Vagina (tissue), 2 donors: ENCODE measurements around the gene ENTHD1. TPM values are rescaled to one million over a fixed set of nuclear protein-coding genes. Genes with fewer than 3 reads are reported as not detected.

Experiments used
- DNase-seq, 2 donors: peaks; one replicate each; pipeline ENCODE4 v3.0.0-alpha.2; 2017; ENCODE audit errors: extremely low spot score in 2 of 2
- H3K27ac ChIP-seq: fragments of 200-600 bp; sonication (generic); one replicate; pipeline ENCODE4 v1.5.1; 2019
- H3K27me3 ChIP-seq: fragments of 200-600 bp; sonication (generic); one replicate; pipeline ENCODE4 v1.5.1; 2019
- H3K36me3 ChIP-seq, 2 donors: fragments of 200-600 bp; sonication (generic); one replicate each; pipeline ENCODE4 v1.5.1; 2017 to 2019
- H3K4me1 ChIP-seq: fragments of 200-600 bp; sonication (generic); one replicate; pipeline ENCODE4 v1.5.1; 2019
- H3K4me3 ChIP-seq, 2 donors: fragments of 200-600 bp; sonication (generic); 1 replicate in 1 of 2; 2 replicates in 1 of 2; pipeline ENCODE4 v1.5.1; 2016 to 2019
- H3K9me3 ChIP-seq: fragments of 200-600 bp; sonication (generic); one replicate; pipeline ENCODE4 v1.5.1; 2019
- POLR2A ChIP-seq, 2 donors: fragments of 450-650 bp; IDR thresholded peaks; one replicate each; pipeline ENCODE4 v1.6.1; 2017; ENCODE audit warnings: antibody characterized with exemption in 2 of 2, mild to moderate bottlenecking in 2 of 2, moderate library complexity in 2 of 2
- POLR2AphosphoS5 ChIP-seq, 2 donors: sonication (generic); formaldehyde crosslinking; IDR thresholded peaks; one replicate each; pipeline ENCODE4 v1.9.0; 2017; ENCODE audit warnings: antibody characterized with exemption in 2 of 2, mild to moderate bottlenecking in 2 of 2, low read depth in 1 of 2; ENCODE audit not compliant: insufficient read depth in 1 of 2
- intact Hi-C: fragments of 100-400 bp; cut with DNase I; formaldehyde crosslinking; loops from one replicate; pipeline ENCODE4 v1.15.1; 2023
- total RNA-seq: library from RNA; depleted of rRNA; stranded (reverse); fragments of >200 nt; gene quantifications from one replicate; pipeline ENCODE4 v1.2.3, GENCODE V29; 2016
- TF ChIP-seq, protein P1 (sequence below), 3 experiments: fragments of 450-650 bp in 2 of 3; fragments of 200-600 bp in 1 of 3; sonication (generic) in 1 of 3; IDR thresholded peaks; one replicate each; pipeline ENCODE4 v1.5.1; 2017 to 2019; ENCODE audit warnings: antibody characterized with exemption in 3 of 3, mild to moderate bottlenecking in 2 of 3, moderate library complexity in 2 of 3

Gene ENTHD1
- total RNA-seq, 1 donor from 2014 or later: not detected

DNA sequence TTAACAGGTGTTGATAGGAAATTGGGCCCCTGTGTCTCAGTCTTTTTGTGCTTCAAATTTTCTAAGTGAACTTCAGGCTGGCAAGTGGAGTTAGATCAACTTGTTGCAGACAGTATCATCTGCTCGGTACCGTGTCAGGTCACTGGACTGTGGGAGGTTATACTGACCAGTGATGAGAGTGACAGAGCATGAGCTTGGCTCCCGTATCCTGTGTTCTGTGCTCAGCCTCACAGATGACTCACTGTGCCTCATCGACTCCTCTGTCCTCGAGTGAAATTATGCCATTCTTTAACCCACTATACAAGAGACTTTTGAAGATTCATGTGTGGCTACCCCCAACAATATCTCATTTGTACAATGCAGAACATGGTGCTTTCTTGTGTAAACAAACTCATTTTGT is 15.2 kb upstream of the ENTHD1 start:
- no peak overlapping the region for H3K27ac ChIP-seq
- H3K4me1 ChIP-seq: no peaks in the 10 kb centered on the region
- H3K27me3 ChIP-seq: no peaks in the 10 kb centered on the region
- no peak for DNase-seq
- no peak for TF ChIP-seq POLR2A (IDR thresholded peaks at IDR 0.05)
- TF ChIP-seq, protein P1, sequence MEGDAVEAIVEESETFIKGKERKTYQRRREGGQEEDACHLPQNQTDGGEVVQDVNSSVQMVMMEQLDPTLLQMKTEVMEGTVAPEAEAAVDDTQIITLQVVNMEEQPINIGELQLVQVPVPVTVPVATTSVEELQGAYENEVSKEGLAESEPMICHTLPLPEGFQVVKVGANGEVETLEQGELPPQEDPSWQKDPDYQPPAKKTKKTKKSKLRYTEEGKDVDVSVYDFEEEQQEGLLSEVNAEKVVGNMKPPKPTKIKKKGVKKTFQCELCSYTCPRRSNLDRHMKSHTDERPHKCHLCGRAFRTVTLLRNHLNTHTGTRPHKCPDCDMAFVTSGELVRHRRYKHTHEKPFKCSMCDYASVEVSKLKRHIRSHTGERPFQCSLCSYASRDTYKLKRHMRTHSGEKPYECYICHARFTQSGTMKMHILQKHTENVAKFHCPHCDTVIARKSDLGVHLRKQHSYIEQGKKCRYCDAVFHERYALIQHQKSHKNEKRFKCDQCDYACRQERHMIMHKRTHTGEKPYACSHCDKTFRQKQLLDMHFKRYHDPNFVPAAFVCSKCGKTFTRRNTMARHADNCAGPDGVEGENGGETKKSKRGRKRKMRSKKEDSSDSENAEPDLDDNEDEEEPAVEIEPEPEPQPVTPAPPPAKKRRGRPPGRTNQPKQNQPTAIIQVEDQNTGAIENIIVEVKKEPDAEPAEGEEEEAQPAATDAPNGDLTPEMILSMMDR (IDR thresholded peaks at IDR 0.05): no peak
- TF ChIP-seq POLR2AphosphoS5 (IDR thresholded peaks at IDR 0.05; ENCODE audit: insufficient read depth in 1 of 2, low read depth in 1 of 2): no peak
- no peaks in the 10 kb centered on the region for H3K9me3 ChIP-seq
- H3K36me3 ChIP-seq: no peaks in the 10 kb centered on the region
- no peak overlapping the region for H3K4me3 ChIP-seq
- intact Hi-C loops: no loop called here

DNA sequence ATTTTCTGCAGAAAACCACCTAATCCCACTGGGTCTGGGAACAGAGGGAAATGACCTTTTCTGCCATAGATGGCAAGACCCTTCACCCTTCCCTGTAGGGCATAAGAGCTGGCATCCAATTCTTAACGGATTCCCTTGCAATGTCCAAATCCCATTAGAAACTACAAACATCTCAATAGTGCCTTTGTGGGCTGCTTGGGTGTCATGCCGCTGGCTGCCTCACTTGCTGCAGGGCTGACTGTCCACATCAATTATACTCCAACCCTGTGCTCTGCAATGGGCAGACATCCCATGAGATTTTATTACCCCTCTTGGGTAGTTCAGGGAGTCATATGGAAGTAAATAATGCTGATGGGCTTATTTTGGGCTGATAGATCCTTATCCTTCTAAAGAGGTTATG is 14.6 kb upstream of the ENTHD1 start:
- Histone ChIP-seq H3K36me3 (no peaks in the 10 kb centered on the region), H3K27me3 (no peaks in the 10 kb centered on the region), H3K27ac (no peak overlapping the region), H3K4me3 (no peak overlapping the region), H3K4me1 (no peaks in the 10 kb centered on the region), H3K9me3 (no peaks in the 10 kb centered on the region)
- TF ChIP-seq, protein P1 (IDR thresholded peaks at IDR 0.05): no peak
- TF ChIP-seq POLR2AphosphoS5 (IDR thresholded peaks at IDR 0.05; ENCODE audit: insufficient read depth in 1 of 2, low read depth in 1 of 2): no peak
- no peak for TF ChIP-seq POLR2A (IDR thresholded peaks at IDR 0.05)
- no peak for DNase-seq
- intact Hi-C loops: no loop called here

DNA sequence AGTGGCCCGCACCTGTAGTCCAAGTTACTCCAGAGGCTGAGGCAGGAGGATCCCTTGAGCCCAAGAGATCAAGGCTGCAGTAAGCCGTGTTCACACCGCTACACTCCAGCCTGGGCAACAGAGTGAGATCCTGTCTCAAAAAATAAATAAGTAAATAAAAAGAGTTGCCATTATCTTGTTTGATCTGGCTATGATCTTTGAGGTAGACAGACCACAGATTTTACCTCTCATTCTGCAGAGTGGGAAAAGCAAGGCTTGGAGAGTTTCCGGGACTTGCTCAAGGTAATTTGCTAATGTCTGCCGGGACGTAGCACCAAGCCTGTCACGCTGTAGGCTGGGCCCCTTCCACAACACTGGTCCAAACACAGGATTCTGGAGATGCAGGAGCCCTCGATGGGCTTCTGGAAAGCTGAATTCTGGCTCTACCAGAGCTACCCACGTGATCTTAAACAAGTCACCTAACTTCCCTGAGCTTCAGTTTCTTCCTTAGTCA is 14.1 kb upstream of the ENTHD1 start:
- H3K4me3 ChIP-seq: no peak overlapping the region
- H3K27ac ChIP-seq: no peak overlapping the region
- no peaks in the 10 kb centered on the region for H3K36me3 ChIP-seq
- no peak for DNase-seq
- no peaks in the 10 kb centered on the region for H3K9me3 ChIP-seq
- TF ChIP-seq, protein P1 (IDR thresholded peaks at IDR 0.05): no peak
- no peak for TF ChIP-seq POLR2A (IDR thresholded peaks at IDR 0.05)
- no peaks in the 10 kb centered on the region for H3K4me1 ChIP-seq
- H3K27me3 ChIP-seq: no peaks in the 10 kb centered on the region
- intact Hi-C loops: no loop called here

DNA sequence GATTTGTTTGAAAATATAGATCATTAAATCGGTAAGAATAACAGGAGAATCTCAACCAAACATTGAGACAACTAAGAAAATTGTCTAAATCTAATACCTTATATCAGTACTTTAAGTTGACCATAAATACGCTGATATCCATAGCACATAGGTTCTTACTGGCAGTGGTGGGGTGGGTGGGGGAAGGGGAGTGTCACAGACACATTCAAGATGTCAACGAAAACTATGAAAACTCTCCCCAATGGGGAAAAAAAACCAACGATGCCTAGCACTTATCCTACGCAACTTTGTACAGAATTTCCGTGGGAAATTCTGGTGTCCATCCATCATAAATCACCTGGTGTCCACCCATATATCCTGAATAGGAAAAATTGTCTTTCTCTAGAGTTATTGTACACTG is 13.5 kb upstream of the ENTHD1 start:
- H3K27me3 ChIP-seq: no peaks in the 10 kb centered on the region
- no peaks in the 10 kb centered on the region for H3K4me1 ChIP-seq
- no peak overlapping the region for H3K4me3 ChIP-seq
- DNase-seq: no peak
- no peak for TF ChIP-seq POLR2AphosphoS5 (IDR thresholded peaks at IDR 0.05; ENCODE audit: insufficient read depth in 1 of 2, low read depth in 1 of 2)
- no peak for TF ChIP-seq POLR2A (IDR thresholded peaks at IDR 0.05)
- TF ChIP-seq, protein P1 (IDR thresholded peaks at IDR 0.05): no peak
- H3K36me3 ChIP-seq: no peaks in the 10 kb centered on the region
- intact Hi-C loops: no loop called here
- no peak overlapping the region for H3K27ac ChIP-seq
- H3K9me3 ChIP-seq: no peaks in the 10 kb centered on the region

DNA sequence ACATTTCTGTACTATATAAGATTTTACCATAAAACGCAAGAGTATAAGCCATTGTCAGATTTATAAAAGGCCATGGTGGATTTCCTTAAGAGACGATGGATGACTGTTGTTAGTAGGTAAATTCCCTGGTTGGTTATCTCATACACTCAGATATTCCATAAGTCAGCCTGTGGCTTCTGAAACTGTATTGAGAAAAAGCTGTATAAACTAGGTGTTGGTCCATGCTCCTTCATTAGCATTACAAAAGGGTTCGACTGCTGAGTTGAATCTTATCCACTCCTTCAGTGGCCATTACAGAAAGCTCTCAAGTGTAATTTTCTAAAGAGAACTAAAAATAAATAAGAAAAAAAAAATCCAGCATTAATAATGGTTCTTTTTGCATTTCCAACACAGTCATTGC is 12.6 kb upstream of the ENTHD1 start:
- intact Hi-C loops: no loop called here

More for the DNA sequence above, 12.6 kb upstream of the ENTHD1 start:
- no peak for TF ChIP-seq POLR2A (IDR thresholded peaks at IDR 0.05)
- TF ChIP-seq, protein P1 (IDR thresholded peaks at IDR 0.05): no peak
- no peak for TF ChIP-seq POLR2AphosphoS5 (IDR thresholded peaks at IDR 0.05; ENCODE audit: insufficient read depth in 1 of 2, low read depth in 1 of 2)
- H3K9me3 ChIP-seq: no peaks in the 10 kb centered on the region
- no peak overlapping the region for H3K4me3 ChIP-seq
- no peaks in the 10 kb centered on the region for H3K4me1 ChIP-seq
- DNase-seq: no peak
- no peak overlapping the region for H3K27ac ChIP-seq
- no peaks in the 10 kb centered on the region for H3K36me3 ChIP-seq
- no peaks in the 10 kb centered on the region for H3K27me3 ChIP-seq
